Suprapubic skin (tissue), 4 donors: ENCODE data around the gene STRIT1. TPM values are rescaled to one million over a fixed set of nuclear protein-coding genes. Genes with fewer than 3 reads are reported as not detected.
"Not testable (repeated sequence)": the region's sequence is repeated elsewhere in the genome, so short reads cannot be mapped to it uniquely, and the experiment has no call there.

ENCODE experiments used
- DNase-seq, 2 donors: peaks; one replicate each; pipeline ENCODE4 v3.0.0-alpha.2; 2019; ENCODE audit warnings: low spot score in 2 of 2
- H3K27ac ChIP-seq: fragments of 200-600 bp; sonication (generic); one replicate; pipeline ENCODE4 v1.5.1; 2019
- H3K27me3 ChIP-seq: fragments of 200-600 bp; sonication (generic); one replicate; pipeline ENCODE4 v1.5.1; 2019
- H3K36me3 ChIP-seq: fragments of 200-600 bp; sonication (generic); one replicate; pipeline ENCODE4 v1.5.1; 2019
- H3K4me1 ChIP-seq: fragments of 200-600 bp; sonication (generic); one replicate; pipeline ENCODE4 v1.5.1; 2019
- H3K4me3 ChIP-seq: fragments of 200-600 bp; sonication (generic); one replicate; pipeline ENCODE4 v1.5.1; 2019; ENCODE audit warnings: mild to moderate bottlenecking
- H3K9me3 ChIP-seq: fragments of 200-600 bp; sonication (generic); one replicate; pipeline ENCODE4 v1.5.1; 2019
- CTCF ChIP-seq, 2 donors: fragments of 200-600 bp in 1 of 2; fragments of 450-650 bp in 1 of 2; sonication (generic) in 1 of 2; IDR thresholded peaks; one replicate each; pipeline ENCODE4 v1.5.1; 2016 to 2019; ENCODE audit warnings: antibody characterized with exemption in 2 of 2, mild to moderate bottlenecking in 1 of 2, moderate library complexity in 1 of 2
- EP300 ChIP-seq: sonication (generic); formaldehyde crosslinking; IDR thresholded peaks from one replicate; pipeline ENCODE4 v1.6.1; 2017; ENCODE audit warnings: antibody characterized with exemption
- POLR2A ChIP-seq, 2 donors: fragments of 450-650 bp; IDR thresholded peaks; one replicate each; pipeline ENCODE4 v1.6.1; 2017; ENCODE audit warnings: antibody characterized with exemption in 2 of 2, mild to moderate bottlenecking in 2 of 2, moderate library complexity in 2 of 2
- POLR2AphosphoS5 ChIP-seq, 3 donors: sonication (generic); formaldehyde crosslinking; IDR thresholded peaks; one replicate each; pipeline ENCODE4 v1.6.1; 2017; ENCODE audit warnings: antibody characterized with exemption in 3 of 3
- WGBS: methylation state at CpG from one replicate; pipeline ENCODE4 v1.1.5; 2018; 5-methylcytosine and 5-hydroxymethylcytosine counted together
- total RNA-seq, 4 donors: library from RNA; depleted of rRNA; stranded (reverse); fragments of >200 nt; gene quantifications; one replicate each; pipeline ENCODE4 v1.1.0, GENCODE V29; 2016

STRIT1 gene
- total RNA-seq, 4 donors from 2014 or later, result not detected

GRCh38 chr3:155271343-155271613 is 22.2 kb downstream of the STRIT1 start:
- H3K9me3 ChIP-seq, result no peaks in the 10 kb centered on the region
- no peak for DNase-seq
- no peak overlapping the region for H3K4me3 ChIP-seq
- H3K36me3 ChIP-seq, result no peaks in the 10 kb centered on the region
- H3K4me1 ChIP-seq, result no peaks in the 10 kb centered on the region
- TF ChIP-seq POLR2A (IDR thresholded peaks at IDR 0.05) (no peak), CTCF (IDR thresholded peaks at IDR 0.05) (no peak), POLR2AphosphoS5 (IDR thresholded peaks at IDR 0.05) (no peak), EP300 (no peak)
- H3K27me3 ChIP-seq, result no peaks in the 10 kb centered on the region
- H3K27ac ChIP-seq, result no peak overlapping the region
- 67% methylated on average over 1 of the region's 1 CpG for WGBS

GRCh38 chr3:155270485-155271342 is 22.8 kb downstream of the STRIT1 start:
- WGBS, result 82% methylated on average over 6 of the region's 8 CpGs
- no peak overlapping the region for H3K4me3 ChIP-seq
- H3K27me3 ChIP-seq, result no peaks in the 10 kb centered on the region
- TF ChIP-seq POLR2A (IDR thresholded peaks at IDR 0.05) (no peak), POLR2AphosphoS5 (IDR thresholded peaks at IDR 0.05) (no peak), EP300 (no peak)
- H3K4me1 ChIP-seq, result no peaks in the 10 kb centered on the region
- no peaks in the 10 kb centered on the region for H3K9me3 ChIP-seq
- no peak for DNase-seq
- no peak overlapping the region for H3K27ac ChIP-seq
- H3K36me3 ChIP-seq, result no peaks in the 10 kb centered on the region

GRCh38 chr3:155270063-155270462 is 23.4 kb downstream of the STRIT1 start:
- 58% methylated on average over 3 of the region's 3 CpGs for whole genome bisulfite sequencing
- no peaks in the 10 kb centered on the region for H3K27me3 ChIP-seq
- H3K9me3 ChIP-seq, result no peaks in the 10 kb centered on the region
- no peak overlapping the region for H3K27ac ChIP-seq
- no peak overlapping the region for H3K4me3 ChIP-seq
- no peaks in the 10 kb centered on the region for H3K4me1 ChIP-seq
- no peak for DNase-seq
- H3K36me3 ChIP-seq, result no peaks in the 10 kb centered on the region
- TF ChIP-seq EP300, result no peak
- no peak for TF ChIP-seq CTCF (IDR thresholded peaks at IDR 0.05)
- TF ChIP-seq POLR2A (IDR thresholded peaks at IDR 0.05), result no peak
- TF ChIP-seq POLR2AphosphoS5 (IDR thresholded peaks at IDR 0.05), result no peak

GRCh38 chr3:155262855-155263254 is 30.6 kb downstream of the STRIT1 start:
- H3K36me3 ChIP-seq, H3K27me3 ChIP-seq, H3K4me1 ChIP-seq, H3K9me3 ChIP-seq, H3K27ac ChIP-seq, DNase-seq, H3K4me3 ChIP-seq: not testable (repeated sequence)
- 71% methylated on average over 2 of the region's 2 CpGs for WGBS

- Histone ChIP-seq H3K4me3 (no peak overlapping the region), H3K27ac (no peak overlapping the region), H3K36me3 (no peaks in the 10 kb centered on the region), H3K4me1 (no peaks in the 10 kb centered on the region), H3K9me3 (no peaks in the 10 kb centered on the region), H3K27me3 (no peaks in the 10 kb centered on the region)
- no peak for DNase-seq
- 96% methylated on average over 1 of the region's 1 CpG for WGBS
- TF ChIP-seq CTCF (IDR thresholded peaks at IDR 0.05) (no peak), EP300 (no peak), POLR2AphosphoS5 (IDR thresholded peaks at IDR 0.05) (no peak), POLR2A (IDR thresholded peaks at IDR 0.05) (no peak)
Measured at GRCh38 chr3:155262295-155262694, 31.2 kb downstream of the STRIT1 start.

GRCh38 chr3:155254445-155254844 is 39.0 kb downstream of the STRIT1 start:
- Histone ChIP-seq H3K27me3 (no peaks in the 10 kb centered on the region), H3K4me3 (no peak overlapping the region)
- WGBS, result 85% methylated on average over 2 of the region's 2 CpGs

More at GRCh38 chr3:155254445-155254844, 39.0 kb downstream of the STRIT1 start:
- TF ChIP-seq POLR2A (IDR thresholded peaks at IDR 0.05), result no peak
- no peak for TF ChIP-seq CTCF (IDR thresholded peaks at IDR 0.05)
- no peak for TF ChIP-seq POLR2AphosphoS5 (IDR thresholded peaks at IDR 0.05)
- TF ChIP-seq EP300, result no peak
- H3K27ac ChIP-seq, result no peak overlapping the region
- no peak for DNase-seq
- H3K36me3 ChIP-seq, result no peaks in the 10 kb centered on the region
- no peaks in the 10 kb centered on the region for H3K4me1 ChIP-seq
- no peaks in the 10 kb centered on the region for H3K9me3 ChIP-seq
